NCI-H2029 (cell line): Measurements from ENCODE around the gene HEATR5B.

Experiments used
- DNase-seq: peaks from one replicate; lab custom pipeline; 2025; lab: John Stamatoyannopoulos, UW

Gene HEATR5B

GRCh38 chr2:37083873-37084794 lies at the start of gene HEATR5B, which contains the start of gene GPATCH11:
TSS of gene HEATR5B (minus strand) at chr2:37084372. CDS start at chr2:37083414, 958 bp downstream.
TSS of gene GPATCH11 (plus strand) at chr2:37084518. CDS start at chr2:37088382, 3,864 bp downstream.
- peak; percentile 95 for DNase-seq

GRCh38 chr2:37132914-37133313 lies 48.7 kb upstream of the HEATR5B start:
- no peak for DNase-seq

GRCh38 chr2:37125416-37125815 lies 41.2 kb upstream of the HEATR5B start:
- no peak for DNase-seq

DNA sequence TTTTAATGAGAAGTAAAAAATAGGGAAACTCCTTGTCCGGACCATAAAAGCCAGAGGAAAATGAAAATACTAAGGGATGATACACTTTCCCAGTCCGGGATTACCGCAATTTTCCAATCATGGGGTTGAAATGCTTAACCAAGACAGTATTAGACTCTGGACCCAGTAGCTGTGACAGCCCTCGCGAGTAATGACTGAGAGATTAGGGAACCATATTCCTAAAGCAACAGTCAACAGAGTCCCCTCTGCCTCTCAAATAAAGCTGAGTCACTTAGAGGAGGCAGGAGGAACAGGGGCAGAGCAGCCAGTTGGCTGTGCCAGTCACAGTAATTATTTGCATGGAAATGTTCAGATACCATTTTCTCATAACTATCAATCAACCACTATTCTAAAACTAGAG lies 35.0 kb upstream of the HEATR5B start:
- DNase-seq: no peak

DNA sequence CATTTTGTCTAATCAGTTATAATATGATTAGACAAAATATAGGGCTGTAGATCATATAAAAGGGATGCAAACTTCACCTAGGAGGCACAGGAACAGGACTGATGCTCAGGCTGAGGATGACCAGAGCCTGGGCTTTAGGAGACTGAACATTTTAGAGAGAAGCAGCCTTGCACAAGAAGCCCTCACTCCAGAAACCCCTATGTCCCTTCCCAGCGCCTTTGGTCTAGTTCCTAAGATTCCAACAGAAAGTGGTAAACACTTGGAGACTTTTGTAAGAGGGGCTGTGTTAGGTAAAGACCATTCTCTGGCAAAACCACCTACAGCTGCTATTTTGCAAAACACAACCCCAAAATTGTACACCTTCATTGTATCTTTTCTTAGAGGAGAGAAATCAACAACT lies 33.4 kb upstream of the HEATR5B start:
- no peak for DNase-seq

GRCh38 chr2:37111958-37112357 lies 27.8 kb upstream of the HEATR5B start:
- DNase-seq: no peak

DNA sequence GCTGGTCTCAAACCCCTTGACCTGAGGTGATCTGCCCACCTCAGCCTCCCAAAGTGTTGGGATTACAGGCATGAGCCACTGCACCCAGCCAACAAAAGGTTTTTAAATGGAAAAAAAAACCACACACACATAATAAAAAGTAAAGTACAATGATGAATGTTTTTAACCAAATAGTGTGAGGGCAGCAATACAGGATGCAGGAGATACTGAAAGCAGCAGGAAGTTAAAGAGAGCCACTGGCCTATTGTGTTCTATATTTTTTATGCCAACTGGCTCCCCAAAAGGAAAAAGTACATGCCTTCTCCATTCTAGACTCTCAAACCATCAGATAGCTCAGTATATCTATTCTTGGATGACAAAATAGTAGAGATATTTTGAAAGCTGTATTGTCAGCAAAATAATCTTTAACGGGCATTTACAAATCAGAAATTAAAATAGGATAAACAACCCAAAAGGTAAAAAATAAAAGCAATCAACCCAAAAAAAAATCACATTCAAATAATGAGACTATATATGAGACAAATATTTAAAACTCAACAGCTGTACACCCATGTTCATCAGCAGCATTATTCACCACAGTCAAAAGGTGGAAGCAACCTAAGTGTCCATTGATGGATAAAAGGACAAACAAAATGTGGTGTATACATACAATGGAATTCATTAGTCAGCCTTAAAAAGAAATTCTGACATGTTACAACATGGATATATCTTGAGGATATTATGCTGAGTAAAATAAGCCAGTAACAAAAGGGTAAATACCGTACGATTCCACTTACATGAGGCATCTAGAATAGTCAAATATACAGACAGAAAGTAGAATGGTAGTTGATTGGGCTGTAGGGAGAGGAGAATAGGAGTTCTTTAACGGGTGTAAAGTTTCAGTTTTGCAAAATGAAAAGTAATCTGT lies 26.4 kb upstream of the HEATR5B start:
- no peak for DNase-seq

GRCh38 chr2:37109523-37109922 lies 25.4 kb upstream of the HEATR5B start:
- DNase-seq: no peak

- DNase-seq: no peak
Measured at GRCh38 chr2:37105150-37105549, 21.0 kb upstream of the HEATR5B start.

DNA sequence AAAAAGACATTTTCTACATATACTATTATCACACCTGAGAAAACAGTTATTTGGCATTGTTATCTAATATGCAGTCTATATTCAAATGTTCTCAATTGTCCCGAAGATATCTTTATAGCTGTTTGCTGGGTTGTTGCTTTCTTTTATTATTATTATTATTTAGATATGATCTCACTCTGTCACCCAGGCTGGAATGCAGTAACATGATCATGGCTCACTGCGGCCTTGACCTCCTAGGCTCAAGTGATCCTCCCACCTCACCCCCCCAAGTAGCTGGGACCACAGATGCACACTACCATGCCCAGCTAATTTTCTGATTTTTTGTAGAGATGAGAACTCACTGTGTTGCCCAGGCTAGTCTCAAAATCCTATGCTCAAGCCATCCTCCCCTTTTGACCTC lies 20.0 kb upstream of the HEATR5B start:
- no peak for DNase-seq

DNA sequence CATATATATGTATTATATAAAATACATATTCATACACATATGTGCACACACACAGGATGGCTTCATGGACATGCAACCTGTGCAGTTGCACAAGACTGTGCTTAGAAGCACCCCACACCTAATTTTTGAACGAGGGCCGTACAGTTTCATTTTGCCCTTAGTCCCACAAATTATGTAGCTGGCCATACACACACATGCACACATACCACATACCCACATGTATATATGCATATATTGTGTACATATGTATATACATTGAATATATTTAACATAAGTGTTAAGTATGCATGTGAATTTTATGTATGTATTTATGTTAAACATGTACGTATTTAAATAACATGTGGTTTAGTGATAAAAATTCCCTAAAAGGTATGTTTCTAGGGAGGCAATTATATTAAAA lies 18.4 kb upstream of the HEATR5B start:
- no peak for DNase-seq

- no peak for DNase-seq
Measured at GRCh38 chr2:37100054-37100453, 15.9 kb upstream of the HEATR5B start.

GRCh38 chr2:37098416-37099118 lies 14.4 kb upstream of the HEATR5B start:
- DNase-seq: no peak

DNA sequence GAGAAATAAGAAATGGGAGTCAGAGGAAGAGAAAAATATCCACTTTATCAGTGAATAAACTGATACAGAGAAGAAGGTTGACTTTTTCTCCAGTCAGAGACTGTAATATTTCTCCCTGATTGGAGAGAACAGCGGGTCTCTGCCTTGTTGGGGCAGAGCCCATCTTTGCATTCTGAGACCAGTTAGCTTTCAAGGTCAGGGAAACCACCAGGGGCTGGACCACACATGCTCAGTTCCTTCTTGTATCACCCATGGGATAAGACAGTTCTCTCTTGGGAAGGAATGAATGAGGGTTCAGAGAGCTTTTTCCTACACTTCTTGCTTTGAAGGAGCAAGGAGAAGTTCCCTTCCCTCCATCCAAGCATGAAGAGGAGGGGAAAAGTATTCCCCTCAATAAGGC lies 12.4 kb upstream of the HEATR5B start:
- DNase-seq: no peak

GRCh38 chr2:37091873-37092272 lies 7.7 kb upstream of the HEATR5B start:
- no peak for DNase-seq

DNA sequence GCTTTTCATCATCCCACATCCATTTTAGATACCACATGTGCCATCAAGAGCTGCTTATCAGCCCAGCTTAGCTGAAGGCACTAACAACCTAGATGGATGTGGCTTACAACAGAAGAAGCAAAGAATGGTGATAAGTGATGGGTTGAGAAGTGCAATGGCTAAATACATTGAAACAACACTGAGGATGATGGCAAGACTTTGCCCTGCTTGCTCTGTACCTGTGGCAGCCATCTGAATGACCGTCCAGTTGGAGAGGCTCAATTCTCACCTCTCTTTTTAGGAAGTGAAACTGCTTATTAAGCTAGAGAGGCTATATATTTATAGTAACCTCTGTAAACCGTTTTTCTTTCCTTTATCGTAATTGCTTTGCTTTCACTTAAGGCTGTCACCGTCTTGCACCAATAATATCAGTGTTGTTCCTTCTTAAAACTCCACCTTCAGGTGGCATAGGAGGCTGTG lies 5.9 kb upstream of the HEATR5B start:
- DNase-seq: no peak

DNA sequence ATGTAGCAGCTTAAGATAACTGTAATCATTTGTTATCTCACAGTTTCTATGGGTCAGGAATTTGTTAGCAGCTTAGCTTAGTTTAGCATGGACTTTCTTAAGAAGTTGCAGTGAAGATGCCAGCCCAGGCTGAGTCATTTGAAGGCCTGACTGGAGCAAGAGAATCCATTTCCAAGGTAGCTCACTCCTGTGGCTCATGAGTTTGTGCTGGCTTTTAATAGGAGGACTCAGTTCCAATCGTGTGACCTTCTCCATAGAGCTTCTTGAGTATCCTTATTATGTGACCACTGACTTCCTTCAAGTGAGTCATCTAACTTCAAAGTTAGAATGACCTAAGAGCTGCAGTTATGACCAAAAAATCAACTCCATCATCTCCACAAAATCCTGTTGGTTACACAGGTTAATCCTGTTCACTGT lies 1.6 kb upstream of the HEATR5B start:
- DNase-seq: no peak

GRCh38 chr2:37084797-37085196 lies 625 bp upstream of the HEATR5B start:
- no peak for DNase-seq

DNA sequence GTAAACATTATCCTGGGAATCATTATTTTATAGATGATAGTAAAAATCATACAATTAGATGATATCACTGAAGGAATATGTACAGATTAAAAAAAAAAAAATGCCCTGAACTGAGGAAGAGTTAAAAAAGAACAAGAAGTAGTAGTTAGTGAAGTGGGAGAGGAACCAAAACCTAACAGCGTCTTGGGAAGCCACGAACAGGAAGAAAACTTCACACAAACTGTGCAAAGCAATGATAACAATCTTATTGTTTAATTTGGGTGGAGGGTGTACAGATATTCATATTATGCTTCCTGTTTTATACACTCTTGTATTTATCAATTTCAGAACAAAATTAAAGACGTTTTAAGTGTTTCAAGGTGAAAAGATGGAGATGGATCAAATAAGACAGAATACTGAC lies 3.5 kb downstream of the HEATR5B start:
- DNase-seq: no peak

DNA sequence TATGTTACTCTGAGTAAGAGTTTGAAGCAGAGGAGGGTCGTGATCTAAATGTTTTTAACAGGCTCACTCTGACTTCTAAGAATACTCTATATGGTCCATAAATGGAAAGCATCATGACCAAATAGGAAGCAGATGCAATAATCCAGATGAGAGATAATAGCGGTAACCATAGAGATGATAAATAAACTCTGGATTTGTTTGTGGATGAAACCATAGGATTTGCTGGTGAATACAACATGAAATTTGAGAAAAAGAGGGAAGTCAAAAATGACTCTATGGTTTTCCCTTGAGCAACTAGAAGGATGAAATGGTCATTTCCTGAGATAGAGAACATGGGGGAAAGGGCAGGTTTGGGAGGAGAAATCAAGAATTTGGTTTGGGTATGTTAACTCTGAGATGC lies 3.9 kb downstream of the HEATR5B start:
- DNase-seq: no peak

GRCh38 chr2:37070931-37071330 lies 13.2 kb downstream of the HEATR5B start:
- DNase-seq: no peak

- no peak for DNase-seq
Measured at GRCh38 chr2:37068686-37069085, 15.5 kb downstream of the HEATR5B start.
